A549 (cell line): Measurements from ENCODE around the gene ENO1. TPM values are rescaled to one million over a fixed set of nuclear protein-coding genes. Genes with fewer than 3 reads are reported as not detected.

Experiments used
- ATAC-seq, 2 experiments: fragments of 200-7000 bp in 1 of 2; fragments of >200 bp in 1 of 2; cut with Nextera tagmentation in 1 of 2; cut with Tn5 transposase in 1 of 2; 3 replicates each; pipeline versions ENCODE4 v1.8.0 to v1.9.1; 2018 to 2020; ENCODE audit warnings: mild to moderate bottlenecking in 1 of 2, moderate library complexity in 1 of 2
- CTCF ChIA-PET: fragments of 300-600 bp; sonication (Branson Sonifier 250); formaldehyde crosslinking; extraction: SDS; loops from one replicate; lab custom pipeline; 2021; ENCODE audit warnings: antibody characterized with exemption, inconsistent platforms; lab: Yijun Ruan, JAX
- POLR2A ChIA-PET: fragments of 350-600 bp; formaldehyde crosslinking; extraction: SDS; loops from one replicate; lab custom pipeline; 2021; ENCODE audit warnings: antibody characterized with exemption, inconsistent platforms; lab: Yijun Ruan, JAX
- DNase-seq, 2 experiments: peaks; one replicate each; pipeline versions ENCODE4 v3.0.0 to v3.0.0-alpha.2; 2011 to 2016; ENCODE audit warnings: low read depth in 1 of 2, low spot score in 1 of 2
- FAIRE-seq: peaks from 2 replicates; lab custom pipeline; 2011; peaks lifted over from hg19 to GRCh38; lab: Jason Lieb, UNC
- H3K27ac ChIP-seq, 2 experiments: fragments of >200 bp; sonication (Bioruptor Twin); formaldehyde crosslinking; 3 replicates each; pipeline ENCODE4 v1.5.1; 2016 to 2017
- H3K4me1 ChIP-seq: fragments of >200 bp; sonication (Bioruptor Twin); formaldehyde crosslinking; 3 replicates; pipeline ENCODE4 v1.6.1; 2016
- H3K4me2 ChIP-seq: fragments of >200 bp; sonication (Bioruptor Twin); formaldehyde crosslinking; 3 replicates; pipeline ENCODE4 v1.6.1; 2016
- H3K4me3 ChIP-seq: fragments of >200 bp; sonication (Bioruptor Twin); formaldehyde crosslinking; 3 replicates; pipeline ENCODE4 v1.5.1; 2016
- H3K9me3 ChIP-seq: fragments of >200 bp; sonication (Bioruptor Twin); formaldehyde crosslinking; 3 replicates; pipeline ENCODE4 v1.6.1; 2016
- CBX2 ChIP-seq: fragments of 200-600 bp; sonication (generic); IDR thresholded peaks from 2 replicates; pipeline ENCODE4 v1.6.1; 2016; ENCODE audit warnings: low read depth, mild to moderate bottlenecking, borderline replicate concordance
- CEBPB ChIP-seq, 2 experiments: fragments of >200 bp in 1 of 2; sonication (Bioruptor Twin) in 1 of 2; formaldehyde crosslinking in 1 of 2; IDR thresholded peaks; 2 replicates each; pipeline ENCODE4 v1.6.1; 2012 to 2016
- CHD2 ChIP-seq: fragments of 150-350 bp; IDR thresholded peaks from 2 replicates; pipeline ENCODE4 v1.6.1; 2014; ENCODE audit warnings: low read length; ENCODE audit not compliant: partially characterized antibody
- CHD4 ChIP-seq: fragments of 200-600 bp; sonication (generic); IDR thresholded peaks from 2 replicates; pipeline ENCODE4 v1.6.1; 2016; ENCODE audit warnings: antibody characterized with exemption, mild to moderate bottlenecking, borderline replicate concordance
- EP300 ChIP-seq, 2 experiments: fragments of >200 bp; sonication (Bioruptor Twin); formaldehyde crosslinking; IDR thresholded peaks; 2 replicates in 1 of 2; 3 replicates in 1 of 2; pipeline ENCODE4 v1.6.1; 2016 to 2017
- ESRRA ChIP-seq: fragments of 150-350 bp; IDR thresholded peaks from 2 replicates; pipeline ENCODE4 v1.6.1; 2014; ENCODE audit warnings: mild to moderate bottlenecking, low read length, borderline replicate concordance
- FOSL2 ChIP-seq, 2 experiments: fragments of 450-650 bp in 1 of 2; fragments of >200 bp in 1 of 2; sonication (Bioruptor Twin) in 1 of 2; formaldehyde crosslinking; IDR thresholded peaks; 2 replicates each; pipeline versions ENCODE4 v1.5.0 to v1.6.1; 2016 to 2020; ENCODE audit warnings: mild to moderate bottlenecking in 1 of 2, moderate library complexity in 1 of 2
- FOXS1 ChIP-seq: fragments of 250-450 bp; sonication (Bioruptor Pico); IDR thresholded peaks from 2 replicates; pipeline ENCODE4 v1.5.0; 2020; ENCODE audit warnings: mild to moderate bottlenecking, moderate library complexity
- HEYL ChIP-seq: fragments of 250-450 bp; sonication (Bioruptor Pico); IDR thresholded peaks from 2 replicates; pipeline ENCODE4 v1.8.0; 2021; ENCODE audit warnings: mild to moderate bottlenecking, moderate library complexity
- HMGXB4 ChIP-seq: fragments of 250-450 bp; sonication (Bioruptor Pico); IDR thresholded peaks from 2 replicates; pipeline ENCODE4 v1.5.0; 2021; ENCODE audit warnings: mild to moderate bottlenecking, moderate library complexity, borderline replicate concordance
- JUN ChIP-seq, 2 experiments: fragments of >200 bp; sonication (Bioruptor Twin); formaldehyde crosslinking; IDR thresholded peaks; 2 replicates in 1 of 2; 3 replicates in 1 of 2; pipeline ENCODE4 v1.6.1; 2016 to 2017
- PHF8 ChIP-seq: fragments of 200-600 bp; sonication (generic); IDR thresholded peaks from 2 replicates; pipeline ENCODE4 v1.6.1; 2016; ENCODE audit warnings: low read depth, mild to moderate bottlenecking, antibody characterized with exemption, moderate library complexity, borderline replicate concordance
- POLR2A ChIP-seq: IDR thresholded peaks from 2 replicates; pipeline ENCODE4 v1.6.1; 2012; ENCODE audit warnings: mild to moderate bottlenecking, low read length
- RAD21 ChIP-seq, 2 experiments: fragments of >200 bp in 1 of 2; sonication (Bioruptor Twin) in 1 of 2; formaldehyde crosslinking in 1 of 2; IDR thresholded peaks in 1 of 2; conservative IDR thresholded peaks in 1 of 2; 2 replicates in 1 of 2; 3 replicates in 1 of 2; pipeline ENCODE4 v1.6.1; 2012 to 2018; ENCODE audit warnings: inconsistent platforms in 1 of 2
- RARB ChIP-seq: fragments of 250-450 bp; sonication (Bioruptor Pico); IDR thresholded peaks from 2 replicates; pipeline ENCODE4 v1.8.0; 2021; ENCODE audit warnings: mild to moderate bottlenecking, moderate library complexity
- RCOR1 ChIP-seq: fragments of 150-350 bp; IDR thresholded peaks from 2 replicates; pipeline ENCODE4 v1.6.1; 2014; ENCODE audit warnings: antibody characterized with exemption, low read length, low read depth
- RFX5 ChIP-seq: fragments of 450-650 bp; IDR thresholded peaks from 2 replicates; pipeline ENCODE4 v1.7.1; 2014; ENCODE audit warnings: antibody characterized with exemption, mild to moderate bottlenecking, moderate library complexity
- RNF2 ChIP-seq: fragments of 200-600 bp; sonication (generic); IDR thresholded peaks from 2 replicates; pipeline ENCODE4 v1.6.1; 2016; ENCODE audit warnings: low read depth, mild to moderate bottlenecking, antibody characterized with exemption, moderate library complexity, borderline replicate concordance
- SMC3 ChIP-seq: fragments of >200 bp; sonication (Bioruptor Twin); formaldehyde crosslinking; IDR thresholded peaks from 3 replicates; pipeline ENCODE4 v1.6.1; 2018; ENCODE audit warnings: inconsistent platforms
- SREBF2 ChIP-seq: fragments of 450-650 bp; IDR thresholded peaks from 2 replicates; pipeline ENCODE4 v1.6.1; 2014; ENCODE audit warnings: mild to moderate bottlenecking, moderate library complexity
- TFCP2L1 ChIP-seq: fragments of 250-450 bp; sonication (Bioruptor Pico); IDR thresholded peaks from 2 replicates; pipeline ENCODE4 v1.5.0; 2021; ENCODE audit warnings: mild to moderate bottlenecking
- ZC3H11A ChIP-seq: fragments of 450-650 bp; IDR thresholded peaks from 2 replicates; pipeline ENCODE4 v1.6.1; 2014; ENCODE audit warnings: antibody characterized with exemption, mild to moderate bottlenecking
- WGBS: methylation state at CpG from one replicate; pipeline ENCODE4 v1.1.6; 2017; ENCODE audit errors: missing lambda C conversion rate; 5-methylcytosine and 5-hydroxymethylcytosine counted together
- polyA plus RNA-seq, 4 experiments: library from polyadenylated mRNA; depleted of rRNA in 3 of 4; stranded (reverse); fragments of >200 nt; fragmentation: RNase III in 1 of 4; extraction: RNeasy Plus Mini Kit Qiagen cat#74134 plus additional on column Dnase treatment in 1 of 4; gene quantifications; 2 replicates in 3 of 4; 3 replicates in 1 of 4; pipeline ENCODE4 v1.2.3, GENCODE V29; 2011 to 2017
- TF ChIP-seq, protein P1 (sequence below): fragments of >200 bp; sonication (Bioruptor Twin); formaldehyde crosslinking; IDR thresholded peaks from 3 replicates; pipeline ENCODE4 v1.6.1; 2016
- TF ChIP-seq, protein P2 (sequence below): IDR thresholded peaks from 2 replicates; pipeline ENCODE4 v1.6.1; 2012

The ENO1 gene
- polyA plus RNA-seq, 2 of the 4 experiments (the other 2 are of a cell fraction) = 1,899 to 2,981 TPM

- CTCF ChIA-PET = no interaction called here
- peak overlapping the region; percentile 93 to 99 for H3K27ac ChIP-seq
- no peak for TF ChIP-seq FOSL2 (IDR thresholded peaks at IDR 0.05)
- TF ChIP-seq FOSL2 (CRISPR knock-in tag; IDR thresholded peaks at IDR 0.05) = peak; percentile 63
- TF ChIP-seq SMC3 = no peak
- no peak for TF ChIP-seq RNF2
- TF ChIP-seq CEBPB (IDR thresholded peaks at IDR 0.05) = no peak
- TF ChIP-seq, all 56 proteins: peak for 1
- H3K4me3 ChIP-seq = peak overlapping the region; percentile 100
- H3K4me1 ChIP-seq = peaks cover 40% of the 10 kb centered on the region
- POLR2A ChIA-PET = no interaction called here
- FAIRE-seq = no peak
- no peaks in the 10 kb centered on the region for H3K9me3 ChIP-seq
- 5% methylated on average over 3 of the region's 4 CpGs for WGBS
- ATAC-seq = no peak
- H3K4me2 ChIP-seq = peak overlapping the region; percentile 89
- DNase-seq = peak in 1 of 2 experiments; percentile 56
Measured at GRCh38 chr1:8818325-8818775, 60.1 kb downstream of the ENO1 start.

DNA sequence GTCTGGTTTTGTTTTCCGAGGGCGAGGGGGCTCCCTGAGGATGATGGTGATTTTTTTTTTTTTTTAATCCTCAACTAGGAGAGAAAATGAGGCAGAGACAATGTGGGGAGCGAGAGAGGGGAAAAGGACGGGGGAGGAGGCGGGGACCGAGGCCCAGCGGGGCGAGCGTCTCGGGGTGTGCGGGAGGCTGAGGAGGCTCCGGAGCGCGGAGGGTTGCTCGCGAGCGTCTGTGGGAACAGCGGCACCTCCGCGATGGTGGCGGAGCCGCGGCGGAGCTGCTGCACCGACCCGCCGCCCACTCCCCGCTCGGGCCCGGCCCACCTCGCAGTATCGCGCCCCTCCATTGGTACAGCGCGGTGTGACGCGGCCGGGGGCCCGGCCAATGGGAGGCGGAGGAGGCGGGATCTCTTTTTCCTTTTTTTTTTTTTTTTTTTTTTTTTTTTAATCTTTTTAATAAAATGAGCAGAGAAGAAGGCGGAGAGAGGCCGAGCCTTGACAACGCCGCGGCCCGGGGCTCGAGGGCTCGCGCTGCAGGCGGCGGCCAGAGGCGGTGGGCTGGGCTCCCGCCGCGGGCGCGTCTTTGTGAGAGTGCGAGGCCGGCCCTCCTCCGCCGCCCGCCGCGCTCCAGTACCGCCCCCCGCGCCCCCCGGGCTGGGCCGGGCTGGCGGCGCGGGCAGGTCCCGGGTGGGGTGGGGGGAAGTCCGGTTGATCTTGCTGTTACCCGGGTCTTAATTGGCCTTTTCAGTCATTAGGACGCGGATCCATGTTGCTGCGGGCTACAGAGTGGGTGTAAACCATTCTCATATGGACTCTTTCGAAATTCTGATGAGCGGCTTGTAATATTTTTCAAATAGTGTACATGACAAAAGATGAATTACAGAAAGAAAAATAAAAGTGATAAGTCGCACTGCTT lies 60.8 kb downstream of the ENO1 start, which contains the start of gene RERE:
RERE (minus strand) TSS at position 229 of the 913 bp plus-strand sequence.
- Histone ChIP-seq H3K4me2 (peak within 1 kb of the TSS; percentile 100), H3K9me3 (no peaks in the 10 kb centered on the region), H3K4me1 (peaks cover 39% of the 10 kb centered on the region), H3K27ac (peak within 1 kb of the TSS; percentile 93 to 99), H3K4me3 (peak within 1 kb of the TSS; percentile 100)
- ATAC-seq (peak; percentile 97 to 98), FAIRE-seq (no peak), DNase-seq (peak; percentile 91 to 94)
- under 1% methylated on average over 47 of the region's 82 CpGs for WGBS
- CTCF ChIA-PET = interaction anchor here (0.5 to 0.6 kb wide), 2 partner anchors 31 to 101 kb away, joined by 3 read pairs; no protein-coding TSS in a partner anchor
- POLR2A ChIA-PET = interaction anchor here (0.5 to 1.0 kb wide), 9 partner anchors 8 to 877 kb away, joined by 3 to 7 read pairs (median 4); partner anchors contain the start of gene TNFRSF9
- TF ChIP-seq POLR2A = peak; percentile 78
- TF ChIP-seq CHD4 = no peak
- TF ChIP-seq CEBPB (IDR thresholded peaks at IDR 0.05) = peak in 1 of 2 experiments; percentile 5; a peak in 1 of 4 replicates
- TF ChIP-seq TFCP2L1 (CRISPR knock-in tag) = no peak
- TF ChIP-seq RFX5 = no peak
- TF ChIP-seq, protein P1, sequence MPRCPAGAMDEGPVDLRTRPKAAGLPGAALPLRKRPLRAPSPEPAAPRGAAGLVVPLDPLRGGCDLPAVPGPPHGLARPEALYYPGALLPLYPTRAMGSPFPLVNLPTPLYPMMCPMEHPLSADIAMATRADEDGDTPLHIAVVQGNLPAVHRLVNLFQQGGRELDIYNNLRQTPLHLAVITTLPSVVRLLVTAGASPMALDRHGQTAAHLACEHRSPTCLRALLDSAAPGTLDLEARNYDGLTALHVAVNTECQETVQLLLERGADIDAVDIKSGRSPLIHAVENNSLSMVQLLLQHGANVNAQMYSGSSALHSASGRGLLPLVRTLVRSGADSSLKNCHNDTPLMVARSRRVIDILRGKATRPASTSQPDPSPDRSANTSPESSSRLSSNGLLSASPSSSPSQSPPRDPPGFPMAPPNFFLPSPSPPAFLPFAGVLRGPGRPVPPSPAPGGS = peak; percentile 68; the same call in 2 of the 3 replicates
- TF ChIP-seq FOXS1 = no peak
- no peak for TF ChIP-seq HMGXB4 (CRISPR knock-in tag)
- no peak for TF ChIP-seq ZC3H11A
- TF ChIP-seq RNF2 = no peak
- no peak for TF ChIP-seq EP300 (IDR thresholded peaks at IDR 0.05)
- no peak for TF ChIP-seq SREBF2
- TF ChIP-seq RAD21 (conservative IDR thresholded peaks at IDR 0.05 in 1 of 2, IDR thresholded peaks at IDR 0.05 in 1 of 2) = no peak
- TF ChIP-seq, protein P2, sequence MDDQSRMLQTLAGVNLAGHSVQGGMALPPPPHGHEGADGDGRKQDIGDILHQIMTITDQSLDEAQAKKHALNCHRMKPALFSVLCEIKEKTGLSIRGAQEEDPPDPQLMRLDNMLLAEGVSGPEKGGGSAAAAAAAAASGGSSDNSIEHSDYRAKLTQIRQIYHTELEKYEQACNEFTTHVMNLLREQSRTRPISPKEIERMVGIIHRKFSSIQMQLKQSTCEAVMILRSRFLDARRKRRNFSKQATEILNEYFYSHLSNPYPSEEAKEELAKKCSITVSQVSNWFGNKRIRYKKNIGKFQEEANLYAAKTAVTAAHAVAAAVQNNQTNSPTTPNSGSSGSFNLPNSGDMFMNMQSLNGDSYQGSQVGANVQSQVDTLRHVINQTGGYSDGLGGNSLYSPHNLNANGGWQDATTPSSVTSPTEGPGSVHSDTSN = no peak
- peak in 1 of 2 experiments; percentile 65; a peak in 4 of 5 replicates for TF ChIP-seq JUN (IDR thresholded peaks at IDR 0.05)
- no peak for TF ChIP-seq CHD2
- peak; percentile 80; the same call in 1 of the 2 replicates for TF ChIP-seq PHF8
- no peak for TF ChIP-seq ESRRA
- no peak for TF ChIP-seq HEYL (CRISPR knock-in tag)
- TF ChIP-seq RARB (CRISPR knock-in tag) = no peak
- no peak for TF ChIP-seq RCOR1
- TF ChIP-seq CBX2 = no peak
